K562 (cell line): ENCODE measurements around the gene ANO2. TPM values are rescaled to one million over a fixed set of nuclear protein-coding genes. Genes with fewer than 3 reads are reported as not detected.

ENCODE experiments used
- ATAC-seq: fragments of 200-7000 bp; cut with Tn5 transposase; 3 replicates; pipeline ENCODE4 v1.9.1; 2020; ENCODE audit warnings: moderate library complexity
- BruUV-seq: library from RNA; stranded (reverse); fragments of 400-500 nt; replicated peaks from 2 replicates; lab custom pipeline; 2021; lab: Mats Ljungman, UMichigan
- CTCF ChIA-PET: fragments of 300-600 bp; formaldehyde crosslinking; extraction: SDS; loops from one replicate; lab custom pipeline; 2021; ENCODE audit warnings: low intra/inter-chr PET ratio; lab: Yijun Ruan, JAX
- POLR2A ChIA-PET: fragments of 300-600, 350-650 bp; sonication (Branson Sonifier 250); formaldehyde crosslinking; extraction: SDS; loops from one replicate; lab custom pipeline; 2021; ENCODE audit warnings: antibody characterized with exemption, inconsistent platforms; lab: Yijun Ruan, JAX
- DNase-seq, 4 experiments: peaks; one replicate each; pipeline versions ENCODE4 v3.0.0 to v3.0.0-alpha.2; 2011 to 2018; ENCODE audit warnings: low spot score in 3 of 4, mixed read lengths in 3 of 4; ENCODE audit errors: extremely low read depth in 1 of 4
- FAIRE-seq: peaks from 2 replicates; lab custom pipeline; 2011; peaks lifted over from hg19 to GRCh38; lab: Jason Lieb, UNC
- H2AFZ ChIP-seq: 2 replicates; pipeline ENCODE4 v1.6.0; 2011; ENCODE audit warnings: low read depth, low read length, control low read depth, inconsistent platforms
- H3K27ac ChIP-seq: fragments of 200-600 bp; 3 replicates; pipeline ENCODE4 v1.8.0; 2011; ENCODE audit warnings: low read depth, mild to moderate bottlenecking, control low read depth, inconsistent platforms, low read length, moderate library complexity, mixed read lengths; ENCODE audit errors: extremely low read depth
- H3K27me3 ChIP-seq, 2 experiments: fragments of 300-600 bp in 1 of 2; 2 replicates in 1 of 2; 3 replicates in 1 of 2; pipeline versions ENCODE4 v1.6.0 to v1.8.0; 2011; ENCODE audit warnings: inconsistent platforms in 2 of 2, low read length in 2 of 2, mild to moderate bottlenecking in 1 of 2, mixed read lengths in 1 of 2, moderate library complexity in 1 of 2; ENCODE audit not compliant: control insufficient read depth in 2 of 2, insufficient read depth in 2 of 2
- H3K36me3 ChIP-seq: fragments of 300-600 bp; 3 replicates; pipeline ENCODE4 v1.8.0; 2011; ENCODE audit warnings: mild to moderate bottlenecking, low read length, inconsistent platforms; ENCODE audit not compliant: control insufficient read depth, insufficient read depth
- H3K4me1 ChIP-seq, 2 experiments: fragments of 200-600 bp in 1 of 2; replicated peaks in 1 of 2; 2 replicates in 1 of 2; 3 replicates in 1 of 2; pipeline versions ENCODE4 v1.5.1 to v1.8.0; 2011; ENCODE audit warnings: inconsistent platforms in 2 of 2, low read length in 2 of 2, mild to moderate bottlenecking in 1 of 2, mixed read lengths in 1 of 2, moderate library complexity in 1 of 2; ENCODE audit not compliant: control insufficient read depth in 2 of 2, insufficient read depth in 2 of 2
- H3K4me2 ChIP-seq: 2 replicates; pipeline ENCODE4 v1.6.1; 2011; ENCODE audit warnings: low read length, control low read depth, inconsistent platforms, mixed read lengths; ENCODE audit not compliant: insufficient read depth
- H3K4me3 ChIP-seq: fragments of 200-600 bp; sonication (generic), shearing (Covaris generic); 2 replicates; pipeline ENCODE4 v1.5.1; 2016; ENCODE audit warnings: control low read depth, inconsistent platforms
- H3K79me2 ChIP-seq: fragments of 200-600 bp; 3 replicates; pipeline ENCODE4 v1.8.0; 2011; ENCODE audit warnings: low read length, inconsistent platforms; ENCODE audit not compliant: control insufficient read depth, insufficient read depth
- H3K9ac ChIP-seq, 2 experiments: 2 replicates each; pipeline versions ENCODE4 v1.6.0 to v1.6.1; 2011; ENCODE audit warnings: low read depth in 2 of 2, low read length in 2 of 2, control low read depth in 1 of 2, inconsistent platforms in 1 of 2, mild to moderate bottlenecking in 1 of 2, mixed read lengths in 1 of 2; ENCODE audit not compliant: insufficient read depth in 1 of 2
- H3K9me1 ChIP-seq: one replicate; pipeline ENCODE4 v1.6.0; 2011; ENCODE audit warnings: inconsistent platforms, mild to moderate bottlenecking, low read length, moderate library complexity; ENCODE audit not compliant: control insufficient read depth, insufficient read depth
- H3K9me3 ChIP-seq: replicated peaks from 2 replicates; pipeline ENCODE4 v1.5.1; 2011; ENCODE audit warnings: low read depth, low read length, inconsistent platforms; ENCODE audit not compliant: control insufficient read depth, insufficient read depth
- H4K20me1 ChIP-seq: replicated peaks from 2 replicates; pipeline ENCODE4 v1.6.1; 2011; ENCODE audit warnings: low read length, inconsistent platforms, mixed read lengths; ENCODE audit not compliant: control insufficient read depth, insufficient read depth
- CBFA2T2 ChIP-seq: fragments of 450-650 bp; conservative IDR thresholded peaks from 2 replicates; pipeline ENCODE4 v1.6.1; 2017; ENCODE audit warnings: mild to moderate bottlenecking
- DNMT1 ChIP-seq: fragments of 450-650 bp; IDR thresholded peaks from 2 replicates; pipeline ENCODE4 v1.6.1; 2016; ENCODE audit warnings: antibody characterized with exemption, mild to moderate bottlenecking
- ESRRB ChIP-seq: fragments of 250-450 bp; sonication (Bioruptor Pico); IDR thresholded peaks from 2 replicates; pipeline ENCODE4 v1.5.0; 2020; ENCODE audit warnings: mild to moderate bottlenecking, moderate library complexity, borderline replicate concordance
- FOXK1 ChIP-seq: sonication (generic); formaldehyde crosslinking; IDR thresholded peaks from 2 replicates; pipeline ENCODE4 v1.8.0; 2022; ENCODE audit warnings: missing genetic modification reagents, mild to moderate bottlenecking, borderline replicate concordance
- GTF2E2 ChIP-seq: fragments of 200-800 bp; sonication (Bioruptor generic); IDR thresholded peaks from 2 replicates; pipeline ENCODE4 v1.6.1; 2016; ENCODE audit warnings: missing genetic modification characterization, missing compliant biosample characterization
- MYBL2 ChIP-seq, 2 experiments: fragments of 450-650 bp in 1 of 2; sonication (generic) in 1 of 2; formaldehyde crosslinking in 1 of 2; IDR thresholded peaks; 2 replicates each; pipeline versions ENCODE4 v1.6.1 to v1.8.1; 2017 to 2022; ENCODE audit warnings: borderline replicate concordance in 1 of 2, inconsistent platforms in 1 of 2, low read depth in 1 of 2, mild to moderate bottlenecking in 1 of 2, missing genetic modification reagents in 1 of 2, moderate library complexity in 1 of 2
- RBBP5 ChIP-seq: fragments of 200-600 bp; sonication (generic); IDR thresholded peaks from 2 replicates; pipeline ENCODE4 v1.6.1; 2012; ENCODE audit warnings: borderline replicate concordance, mild to moderate bottlenecking, low read length, control low read depth, inconsistent platforms; ENCODE audit not compliant: insufficient read depth, poor library complexity, severe bottlenecking
- RBM17 ChIP-seq: fragments of 200-400 bp; formaldehyde crosslinking; IDR thresholded peaks from 2 replicates; pipeline ENCODE4 v1.6.1; 2017; ENCODE audit warnings: low read depth, mild to moderate bottlenecking, low read length, borderline replicate concordance
- ZEB2 ChIP-seq: fragments of 450-650 bp; IDR thresholded peaks from 2 replicates; pipeline ENCODE4 v1.6.1; 2016
- WGBS: fragments of 100-300 bp; shearing (Covaris generic); methylation state at CpG from one replicate; pipeline ENCODE4 v1.1.6; 2016; ENCODE audit warnings: low coverage, mixed read lengths; ENCODE audit not compliant: insufficient coverage; ENCODE audit errors: missing lambda C conversion rate; 5-methylcytosine and 5-hydroxymethylcytosine counted together
- in situ Hi-C: fragments of 300-500 bp; cut with MboI; formaldehyde crosslinking; loops from 4 replicates; pipeline ENCODE4 v1.15.0; 2018; ENCODE audit warnings: inconsistent platforms, mixed read lengths
- intact Hi-C: fragments of 100-400 bp; cut with micrococcal nuclease; formaldehyde crosslinking; loops from 2 replicates; pipeline ENCODE4 v1.14.2; 2022
- polyA plus RNA-seq, 8 experiments: library from polyadenylated mRNA; depleted of rRNA in 4 of 8; stranded (reverse) in 5 of 8; unstranded in 3 of 8; fragments of >200 nt; fragmentation: Nextera tagmentation in 2 of 8; fragmentation: Illumina TruSeq in 1 of 8; extraction: Ambion mirVana in 2 of 8; extraction: Trizol in 1 of 8; gene quantifications; 2 replicates each; pipeline versions ENCODE4 v1.2.1 to v1.2.3, GENCODE V29; 2011 to 2014; ENCODE audit warnings: inconsistent platforms in 1 of 8, missing spikeins in 1 of 8
- total RNA-seq, 7 experiments: library from RNA; depleted of rRNA in 6 of 7; stranded (reverse); fragments of >200 nt in 6 of 7; fragmentation: Illumina TruSeq in 2 of 7; extraction: Trizol in 2 of 7; gene quantifications; 2 replicates each; pipeline versions ENCODE4 v1.2.1 to v1.2.3, GENCODE V29; 2011 to 2021; ENCODE audit warnings: low replicate concordance in 1 of 7
- TF ChIP-seq, protein P1 (sequence below): fragments of 250-450 bp; sonication (Bioruptor Pico); IDR thresholded peaks from 2 replicates; pipeline ENCODE4 v1.8.0; 2021; ENCODE audit warnings: moderate library complexity, mild to moderate bottlenecking, inconsistent platforms
- TF ChIP-seq, protein P2 (sequence below): fragments of 450-650 bp; formaldehyde crosslinking; IDR thresholded peaks from 2 replicates; pipeline ENCODE4 v1.4.0; 2020; ENCODE audit warnings: mild to moderate bottlenecking, moderate library complexity
- TF ChIP-seq, protein P3 (sequence below): fragments of 150-350 bp; IDR thresholded peaks from 2 replicates; pipeline ENCODE4 v1.6.1; 2014; ENCODE audit warnings: low read depth, mild to moderate bottlenecking, low read length, borderline replicate concordance
- TF ChIP-seq, protein P4 (sequence below), 2 experiments: fragments of 250-450 bp in 1 of 2; fragments of 450-650 bp in 1 of 2; sonication (Bioruptor Pico) in 1 of 2; IDR thresholded peaks; 2 replicates each; pipeline versions ENCODE4 v1.6.1 to v1.8.0; 2016 to 2021; ENCODE audit warnings: mild to moderate bottlenecking in 2 of 2, moderate library complexity in 2 of 2, missing compliant biosample characterization in 1 of 2, missing genetic modification characterization in 1 of 2

ANO2 gene
- total and polyA plus RNA-seq, 9 of the 15 experiments (the other 6 are each of a cell fraction or from before 2014, with no cell fraction given) = 0.64 TPM; not detected in 8

DNA sequence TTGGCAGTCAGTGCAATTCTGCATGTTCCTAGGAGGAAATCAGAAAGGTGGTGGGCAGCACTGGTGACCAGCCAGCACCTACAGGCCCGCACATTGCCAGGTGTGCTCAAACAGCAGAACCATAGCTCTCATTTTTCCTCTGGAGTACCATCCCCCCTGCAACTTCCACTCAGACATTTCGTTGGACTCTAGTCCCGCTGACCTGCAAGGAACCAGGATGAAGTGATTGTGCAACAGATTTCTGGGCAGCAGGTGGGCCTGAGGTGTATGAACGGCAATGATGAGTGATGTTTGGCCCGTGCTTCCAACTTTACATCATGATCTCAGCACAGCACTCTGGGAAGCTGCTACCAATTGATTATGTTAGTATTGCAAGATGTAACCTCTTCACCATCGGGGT, 383.2 kb downstream of the ANO2 start (continued):
- TF ChIP-seq, protein P1, sequence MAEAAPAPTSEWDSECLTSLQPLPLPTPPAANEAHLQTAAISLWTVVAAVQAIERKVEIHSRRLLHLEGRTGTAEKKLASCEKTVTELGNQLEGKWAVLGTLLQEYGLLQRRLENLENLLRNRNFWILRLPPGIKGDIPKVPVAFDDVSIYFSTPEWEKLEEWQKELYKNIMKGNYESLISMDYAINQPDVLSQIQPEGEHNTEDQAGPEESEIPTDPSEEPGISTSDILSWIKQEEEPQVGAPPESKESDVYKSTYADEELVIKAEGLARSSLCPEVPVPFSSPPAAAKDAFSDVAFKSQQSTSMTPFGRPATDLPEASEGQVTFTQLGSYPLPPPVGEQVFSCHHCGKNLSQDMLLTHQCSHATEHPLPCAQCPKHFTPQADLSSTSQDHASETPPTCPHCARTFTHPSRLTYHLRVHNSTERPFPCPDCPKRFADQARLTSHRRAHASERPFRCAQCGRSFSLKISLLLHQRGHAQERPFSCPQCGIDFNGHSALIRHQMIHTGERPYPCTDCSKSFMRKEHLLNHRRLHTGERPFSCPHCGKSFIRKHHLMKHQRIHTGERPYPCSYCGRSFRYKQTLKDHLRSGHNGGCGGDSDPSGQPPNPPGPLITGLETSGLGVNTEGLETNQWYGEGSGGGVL (CRISPR knock-in tag) = no peak
- TF ChIP-seq RBM17 = no peak

DNA sequence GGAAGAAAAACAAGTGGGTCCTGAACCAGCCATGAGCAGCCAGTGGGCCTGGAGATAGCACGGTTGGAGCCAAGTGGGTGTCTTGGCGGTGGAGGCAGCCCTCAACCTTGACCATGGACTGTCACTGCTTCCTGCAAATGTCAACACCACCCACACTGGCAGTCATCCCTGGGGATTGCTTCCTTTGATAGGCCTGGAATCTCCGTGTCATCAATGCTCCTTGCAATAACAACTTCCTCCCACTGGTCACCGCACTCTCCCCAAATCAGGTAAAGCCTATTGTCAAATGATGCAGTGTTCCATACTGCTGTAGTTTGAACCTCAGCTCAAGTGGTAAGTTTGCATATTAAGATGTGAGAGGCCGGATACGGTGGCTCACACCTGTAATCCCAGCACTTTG, 384.0 kb downstream of the ANO2 start:
- no peak for FAIRE-seq
- no TSS peak for BruUV-seq
- in situ Hi-C loops = no loop called here
- Histone ChIP-seq H3K4me1 (no peaks in the 10 kb centered on the region), H3K79me2 (no peaks in the 10 kb centered on the region), H3K27me3 (peaks cover 0 to 32% of the 10 kb centered on the region in 2 experiments; a peak in 3 of 5 replicates), H3K36me3 (no peaks in the 10 kb centered on the region), H3K27ac (no peak overlapping the region), H3K4me3 (no peak overlapping the region), H3K9me3 (no peaks in the 10 kb centered on the region), H2AFZ (no peak overlapping the region), H3K4me2 (no peak overlapping the region), H3K9me1 (no peaks in the 10 kb centered on the region), H3K9ac (no peak overlapping the region), H4K20me1 (no peaks in the 10 kb centered on the region)
- ChIA-PET POLR2A (no interaction called here), CTCF (no interaction called here)
- 6% methylated on average over 4 of the region's 6 CpGs for WGBS
- intact Hi-C loops = no loop called here
- DNase-seq = peak in 1 of 4 experiments; percentile 8
- ATAC-seq = no peak
- TF ChIP-seq GTF2E2 (no peak), DNMT1 (no peak), ESRRB (CRISPR knock-in tag) (no peak), FOXK1 (CRISPR knock-in tag) (no peak), RBBP5 (no peak), ZEB2 (no peak), CBFA2T2 (no peak), MYBL2 (IDR thresholded peaks at IDR 0.05; ENCODE audit: low read depth) (no peak), MYBL2 (CRISPR knock-in tag; IDR thresholded peaks at IDR 0.05; ENCODE audit: borderline replicate concordance) (no peak)
- TF ChIP-seq, protein P2, sequence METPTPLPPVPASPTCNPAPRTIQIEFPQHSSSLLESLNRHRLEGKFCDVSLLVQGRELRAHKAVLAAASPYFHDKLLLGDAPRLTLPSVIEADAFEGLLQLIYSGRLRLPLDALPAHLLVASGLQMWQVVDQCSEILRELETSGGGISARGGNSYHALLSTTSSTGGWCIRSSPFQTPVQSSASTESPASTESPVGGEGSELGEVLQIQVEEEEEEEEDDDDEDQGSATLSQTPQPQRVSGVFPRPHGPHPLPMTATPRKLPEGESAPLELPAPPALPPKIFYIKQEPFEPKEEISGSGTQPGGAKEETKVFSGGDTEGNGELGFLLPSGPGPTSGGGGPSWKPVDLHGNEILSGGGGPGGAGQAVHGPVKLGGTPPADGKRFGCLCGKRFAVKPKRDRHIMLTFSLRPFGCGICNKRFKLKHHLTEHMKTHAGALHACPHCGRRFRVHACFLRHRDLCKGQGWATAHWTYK = no peak
- TF ChIP-seq, protein P3, sequence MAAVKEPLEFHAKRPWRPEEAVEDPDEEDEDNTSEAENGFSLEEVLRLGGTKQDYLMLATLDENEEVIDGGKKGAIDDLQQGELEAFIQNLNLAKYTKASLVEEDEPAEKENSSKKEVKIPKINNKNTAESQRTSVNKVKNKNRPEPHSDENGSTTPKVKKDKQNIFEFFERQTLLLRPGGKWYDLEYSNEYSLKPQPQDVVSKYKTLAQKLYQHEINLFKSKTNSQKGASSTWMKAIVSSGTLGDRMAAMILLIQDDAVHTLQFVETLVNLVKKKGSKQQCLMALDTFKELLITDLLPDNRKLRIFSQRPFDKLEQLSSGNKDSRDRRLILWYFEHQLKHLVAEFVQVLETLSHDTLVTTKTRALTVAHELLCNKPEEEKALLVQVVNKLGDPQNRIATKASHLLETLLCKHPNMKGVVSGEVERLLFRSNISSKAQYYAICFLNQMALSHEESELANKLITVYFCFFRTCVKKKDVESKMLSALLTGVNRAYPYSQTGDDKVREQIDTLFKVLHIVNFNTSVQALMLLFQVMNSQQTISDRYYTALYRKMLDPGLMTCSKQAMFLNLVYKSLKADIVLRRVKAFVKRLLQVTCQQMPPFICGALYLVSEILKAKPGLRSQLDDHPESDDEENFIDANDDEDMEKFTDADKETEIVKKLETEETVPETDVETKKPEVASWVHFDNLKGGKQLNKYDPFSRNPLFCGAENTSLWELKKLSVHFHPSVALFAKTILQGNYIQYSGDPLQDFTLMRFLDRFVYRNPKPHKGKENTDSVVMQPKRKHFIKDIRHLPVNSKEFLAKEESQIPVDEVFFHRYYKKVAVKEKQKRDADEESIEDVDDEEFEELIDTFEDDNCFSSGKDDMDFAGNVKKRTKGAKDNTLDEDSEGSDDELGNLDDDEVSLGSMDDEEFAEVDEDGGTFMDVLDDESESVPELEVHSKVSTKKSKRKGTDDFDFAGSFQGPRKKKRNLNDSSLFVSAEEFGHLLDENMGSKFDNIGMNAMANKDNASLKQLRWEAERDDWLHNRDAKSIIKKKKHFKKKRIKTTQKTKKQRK = no peak
- TF ChIP-seq, protein P4, sequence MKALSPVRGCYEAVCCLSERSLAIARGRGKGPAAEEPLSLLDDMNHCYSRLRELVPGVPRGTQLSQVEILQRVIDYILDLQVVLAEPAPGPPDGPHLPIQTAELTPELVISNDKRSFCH (CRISPR knock-in tag; IDR thresholded peaks at IDR 0.05) = no peak
- TF ChIP-seq, protein P4 (tag; IDR thresholded peaks at IDR 0.05) = no peak
